Activated naive CD8-positive, alpha-beta T cell treated with anti-CD3 and anti-CD28 coated beads, Interleukin-2, amount 10 ng/mL, durations not matched to agents 7 days and 5 days (primary cell): ENCODE data around the gene STC2. TPM values are rescaled to one million over a fixed set of nuclear protein-coding genes. Genes with fewer than 3 reads are reported as not detected.

Experiments used
- ATAC-seq: fragments of 150-1000 bp; cut with Tn5 transposase; one replicate; pipeline ENCODE4 v1.10.0; 2021; ENCODE audit warnings: low read depth, moderate library complexity
- POLR2A ChIA-PET: fragments of 350-600 bp; sonication (Branson Sonifier 250); formaldehyde crosslinking; loops from one replicate; lab custom pipeline; 2021; ENCODE audit warnings: antibody characterized with exemption; lab: Charles Lee
- DNase-seq: peaks from one replicate; pipeline ENCODE4 v3.0.0; 2021
- H3K27ac Mint-ChIP-seq: one replicate; pipeline ENCODE4 v1.8.0; 2022; ENCODE audit warnings: mild to moderate bottlenecking, mixed read lengths
- H3K27me3 Mint-ChIP-seq: one replicate; pipeline ENCODE4 v1.8.0; 2022; ENCODE audit warnings: mild to moderate bottlenecking, moderate library complexity, mixed read lengths
- H3K36me3 Mint-ChIP-seq: one replicate; pipeline ENCODE4 v1.8.0; 2021; ENCODE audit warnings: mild to moderate bottlenecking, mixed read lengths
- H3K4me1 Mint-ChIP-seq: one replicate; pipeline ENCODE4 v1.8.0; 2021; ENCODE audit warnings: mixed read lengths
- H3K4me3 Mint-ChIP-seq: one replicate; pipeline ENCODE4 v1.8.0; 2022; ENCODE audit warnings: mild to moderate bottlenecking, moderate library complexity, mixed read lengths
- H3K9me3 Mint-ChIP-seq: one replicate; pipeline ENCODE4 v1.8.0; 2021; ENCODE audit warnings: mixed read lengths
- total RNA-seq, 2 experiments: library from RNA; stranded (reverse); gene quantifications; one replicate each; pipeline ENCODE4 v1.2.3, GENCODE V29; 2021

Gene STC2
- total RNA-seq, 2 experiments from 2014 or later = 10.9 to 14.7 TPM

- no peaks in the 10 kb centered on the region for H3K36me3 Mint-ChIP-seq
- peaks cover 18% of the 10 kb centered on the region for H3K4me1 Mint-ChIP-seq
- no peak for ATAC-seq
- no peaks in the 10 kb centered on the region for H3K9me3 Mint-ChIP-seq
- no peak overlapping the region for H3K4me3 Mint-ChIP-seq
- POLR2A ChIA-PET = interaction anchor here (1.2 kb wide), 1 partner anchor 8 kb away, joined by 3 read pairs; no protein-coding TSS in a partner anchor
- no peak overlapping the region for H3K27ac Mint-ChIP-seq
- DNase-seq = no peak
- H3K27me3 Mint-ChIP-seq = peaks cover 29% of the 10 kb centered on the region
Observed at GRCh38 chr5:173334808-173335207, 6.6 kb upstream of the STC2 start.

DNA sequence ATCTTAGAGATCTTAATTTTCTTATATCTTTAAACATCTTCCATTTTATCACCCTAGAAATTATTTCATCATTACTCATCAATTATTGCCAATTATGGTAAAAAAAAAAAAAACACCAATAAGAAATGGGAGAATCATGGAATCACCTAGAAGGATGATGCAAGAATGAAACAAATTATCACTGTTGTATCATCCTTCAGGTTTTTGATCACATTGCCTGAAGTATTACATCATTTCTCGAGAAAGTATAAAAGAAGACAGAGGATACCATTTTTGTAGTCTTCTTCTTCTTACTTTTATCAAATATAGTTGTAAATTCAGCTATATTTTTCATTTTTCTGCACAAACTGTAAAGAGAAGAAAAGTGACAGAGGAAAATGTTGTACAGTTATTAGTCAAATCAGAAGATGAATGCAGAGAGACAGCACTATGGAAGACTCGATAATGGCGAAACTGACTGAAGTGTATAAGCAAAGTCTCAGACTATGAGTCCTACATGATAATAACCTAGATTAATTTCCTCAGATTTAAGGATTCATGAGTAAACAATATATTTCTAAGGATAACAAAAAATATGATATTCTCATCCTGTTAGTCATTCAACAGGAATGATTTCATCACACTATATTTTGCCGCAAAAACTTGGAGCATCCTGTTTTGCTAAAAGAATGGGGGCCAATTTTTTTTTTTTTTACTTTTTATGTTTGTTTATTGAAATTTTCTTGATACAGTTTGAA, 5.9 kb upstream of the STC2 start:
- DNase-seq (no peak), ATAC-seq (no peak)
- Mint-ChIP-seq H3K36me3 (no peaks in the 10 kb centered on the region), H3K4me1 (peaks cover 19% of the 10 kb centered on the region), H3K27ac (no peak overlapping the region), H3K27me3 (peaks cover 29% of the 10 kb centered on the region), H3K4me3 (no peak overlapping the region), H3K9me3 (no peaks in the 10 kb centered on the region)
- POLR2A ChIA-PET = no interaction called here

- Mint-ChIP-seq H3K4me1 (peaks cover 24% of the 10 kb centered on the region), H3K9me3 (no peaks in the 10 kb centered on the region), H3K27ac (peak overlapping the region; percentile 52), H3K36me3 (peaks cover 5% of the 10 kb centered on the region), H3K4me3 (peak overlapping the region; percentile 21), H3K27me3 (peaks cover 17% of the 10 kb centered on the region)
- DNase-seq (peak; percentile 92), ATAC-seq (peak; percentile 58)
- POLR2A ChIA-PET = interaction anchor here (0.6 to 1.6 kb wide), 6 partner anchors 10 to 373 kb away, joined by 3 to 6 read pairs (median 3); partner anchors contain the start of gene RPL26L1
Observed at GRCh38 chr5:173331956-173332479, 3.8 kb upstream of the STC2 start.

DNA sequence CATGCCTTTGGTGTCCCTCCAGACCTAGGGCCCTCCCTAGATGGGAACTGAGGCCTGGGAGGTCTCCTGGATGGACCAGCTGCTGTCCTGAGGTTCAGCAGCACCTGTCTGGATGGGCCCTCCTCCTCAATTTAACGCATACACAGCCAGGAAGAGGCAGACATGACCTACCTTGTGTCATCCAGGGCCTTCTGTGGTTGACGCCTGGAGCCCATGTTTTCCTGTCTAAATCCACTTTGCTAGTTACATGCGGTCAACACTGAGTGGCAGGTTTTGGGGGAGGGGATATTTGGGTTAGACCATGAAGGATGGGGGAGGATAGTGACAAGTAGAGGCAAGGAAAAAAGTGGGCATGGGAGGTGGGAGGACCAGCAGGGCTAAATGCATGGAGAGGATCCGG, 3.1 kb upstream of the STC2 start:
- DNase-seq (no peak), ATAC-seq (no peak)
- peaks cover 21% of the 10 kb centered on the region for H3K27me3 Mint-ChIP-seq
- peaks cover 26% of the 10 kb centered on the region for H3K4me1 Mint-ChIP-seq
- peaks cover 8% of the 10 kb centered on the region for H3K36me3 Mint-ChIP-seq
- H3K27ac Mint-ChIP-seq = peak overlapping the region; percentile 52
- no peaks in the 10 kb centered on the region for H3K9me3 Mint-ChIP-seq
- POLR2A ChIA-PET = interaction anchor here (0.7 to 4.9 kb wide), 6 partner anchors 9 to 372 kb away, joined by 3 to 29 read pairs (median 3); partner anchors contain the start of genes ATP6V0E1 and RPL26L1
- peak overlapping the region; percentile 21 for H3K4me3 Mint-ChIP-seq

GRCh38 chr5:173330338-173331206, 2.4 kb upstream of the STC2 start:
- POLR2A ChIA-PET = interaction anchor here (0.7 to 4.9 kb wide), 5 partner anchors 8 to 371 kb away, joined by 3 to 29 read pairs (median 4); partner anchors contain the start of genes ATP6V0E1 and RPL26L1
- no peak for DNase-seq
- Mint-ChIP-seq H3K27me3 (peaks cover 20% of the 10 kb centered on the region), H3K36me3 (peaks cover 11% of the 10 kb centered on the region), H3K27ac (peak overlapping the region; percentile 43), H3K4me3 (peak overlapping the region; percentile 73), H3K9me3 (no peaks in the 10 kb centered on the region), H3K4me1 (peaks cover 29% of the 10 kb centered on the region)
- no peak for ATAC-seq

DNA sequence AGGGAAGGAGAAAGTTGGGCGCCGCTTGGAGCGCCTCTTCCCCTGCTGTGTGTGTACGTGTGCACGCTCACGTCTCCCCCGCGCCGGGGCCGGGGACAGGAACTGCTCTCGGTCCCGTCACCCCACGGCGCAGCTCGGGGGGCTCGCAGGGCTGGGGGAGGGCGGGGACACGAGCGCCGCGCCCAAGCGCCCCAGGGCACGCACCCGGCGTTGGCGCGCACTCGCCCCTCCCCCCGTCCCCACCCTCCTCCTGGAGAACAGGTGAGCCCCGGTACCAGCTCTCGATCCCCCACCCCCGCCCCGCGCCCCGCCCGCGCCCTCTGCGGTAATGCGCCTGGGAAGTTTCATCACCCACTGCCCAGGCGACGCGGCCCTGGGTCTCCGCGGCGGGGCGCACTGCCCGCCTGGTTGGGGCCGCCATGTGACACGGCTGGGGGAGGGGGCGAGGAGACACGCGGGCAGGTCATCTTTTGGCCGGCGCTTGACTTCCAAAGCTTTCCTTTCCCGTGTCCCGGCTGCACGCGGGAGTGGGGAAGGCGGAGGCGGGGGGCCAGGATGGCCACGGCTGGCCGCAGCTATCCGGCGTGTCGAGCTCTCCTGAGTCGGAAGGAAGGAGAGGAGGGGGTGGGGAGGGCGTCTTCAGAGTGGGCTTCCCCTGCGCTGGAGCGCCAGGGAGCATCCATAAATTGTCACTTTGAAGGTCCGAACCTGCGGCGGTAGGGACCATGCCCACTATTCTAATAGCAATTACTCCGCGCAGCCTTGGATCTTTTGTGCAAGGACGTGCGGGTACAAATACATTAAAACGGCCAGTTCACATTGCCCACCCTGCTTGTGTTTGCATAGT, 1.5 kb upstream of the STC2 start:
- peak overlapping the region; percentile 96 for H3K4me3 Mint-ChIP-seq
- peak overlapping the region; percentile 93 for H3K27ac Mint-ChIP-seq
- peaks cover 18% of the 10 kb centered on the region for H3K36me3 Mint-ChIP-seq
- ATAC-seq (peak; percentile 44), DNase-seq (peak; percentile 72)
- H3K27me3 Mint-ChIP-seq = peaks cover 21% of the 10 kb centered on the region
- POLR2A ChIA-PET = interaction anchor here (0.8 to 4.9 kb wide), 5 partner anchors 9 to 346 kb away, joined by 3 to 29 read pairs (median 4); partner anchors contain the start of genes ATP6V0E1 and BNIP1
- no peaks in the 10 kb centered on the region for H3K9me3 Mint-ChIP-seq
- peaks cover 38% of the 10 kb centered on the region for H3K4me1 Mint-ChIP-seq

DNA sequence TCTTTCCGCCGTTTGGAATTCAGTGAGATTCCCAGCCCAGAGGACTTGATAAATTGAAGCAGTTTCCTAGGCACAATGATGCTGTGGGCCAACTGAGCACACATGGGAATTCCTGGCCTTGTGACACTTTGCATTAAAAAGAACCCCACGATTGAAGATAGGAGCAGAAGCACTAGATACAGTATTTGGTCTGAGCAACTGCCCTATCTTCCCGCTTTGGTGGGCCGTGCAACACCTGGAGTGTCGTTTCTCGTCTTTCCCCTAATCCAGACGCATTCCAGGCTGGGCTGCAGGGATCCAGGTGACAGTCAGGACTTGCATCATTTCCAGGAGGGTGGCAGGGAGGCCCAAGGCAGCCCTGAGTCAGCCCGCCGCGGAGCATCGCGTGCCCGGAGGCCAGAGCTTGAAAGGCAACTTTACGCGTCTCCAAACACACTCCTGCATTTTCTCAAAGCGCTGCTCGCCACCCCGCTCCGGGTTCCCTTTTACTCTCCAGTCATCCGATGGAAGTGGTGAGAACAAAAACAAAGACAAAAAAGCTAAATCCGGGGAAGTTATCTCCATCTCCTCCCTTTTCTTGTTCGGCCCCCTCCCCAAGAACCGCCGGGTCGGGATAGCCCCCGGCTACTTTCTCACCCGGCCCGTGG, 753 bp upstream of the STC2 start:
- Mint-ChIP-seq H3K4me3 (peak overlapping the region; percentile 96), H3K4me1 (peaks cover 45% of the 10 kb centered on the region), H3K27ac (peak overlapping the region; percentile 93), H3K27me3 (peaks cover 19% of the 10 kb centered on the region), H3K36me3 (peaks cover 25% of the 10 kb centered on the region), H3K9me3 (no peaks in the 10 kb centered on the region)
- DNase-seq = peak; percentile 55
- no peak for ATAC-seq
- POLR2A ChIA-PET = interaction anchor here (0.9 to 4.9 kb wide), 8 partner anchors 33 to 370 kb away, joined by 3 to 29 read pairs (median 5); partner anchors contain the start of genes ATP6V0E1, BNIP1, BOD1 and RPL26L1

DNA sequence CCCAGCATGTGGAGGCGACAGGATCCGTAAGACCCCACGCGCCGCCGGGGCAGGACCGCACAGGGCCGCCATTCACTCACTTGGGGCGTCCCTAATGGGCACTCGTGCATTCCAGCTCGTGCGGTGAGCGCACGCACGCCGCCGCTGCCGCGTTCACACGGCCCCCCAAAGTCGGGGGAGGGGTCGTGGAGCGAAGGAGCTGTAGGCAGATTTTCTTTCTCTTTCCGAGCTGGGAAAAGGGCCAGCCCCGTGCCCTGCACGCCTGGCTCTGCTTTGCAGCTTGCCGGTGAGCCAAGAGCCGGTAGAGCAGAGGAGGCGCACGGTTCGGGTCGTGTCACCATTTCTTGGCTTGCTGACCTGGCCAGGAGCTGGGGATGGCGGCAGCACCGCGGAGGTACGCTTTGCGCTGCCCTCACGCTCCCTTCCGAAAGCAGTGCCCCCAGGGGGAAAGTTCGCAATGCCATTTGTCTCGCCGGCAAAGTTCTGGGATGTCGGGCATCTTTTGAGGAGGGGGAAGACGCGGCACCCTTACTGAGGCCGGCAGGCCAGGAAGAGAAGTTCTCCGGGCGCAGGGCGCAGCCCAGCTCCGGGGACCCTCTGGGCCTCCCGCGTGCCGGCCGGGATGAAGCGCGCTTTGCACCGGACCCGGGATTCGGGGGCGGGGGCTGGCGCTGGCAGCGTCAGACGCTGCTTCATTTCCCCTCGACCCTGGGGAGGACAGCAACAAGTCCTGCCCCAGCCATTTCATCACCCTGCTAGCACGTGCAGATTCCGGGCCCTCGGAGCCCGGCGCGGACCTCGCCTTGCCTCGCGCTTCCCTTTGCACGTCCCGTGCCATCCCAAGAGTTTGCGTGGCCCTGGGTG, 898 bp downstream of the STC2 start:
- POLR2A ChIA-PET = interaction anchor here (1.3 to 4.9 kb wide), 4 partner anchors 8 to 343 kb away, joined by 3 to 29 read pairs (median 7); partner anchors contain the start of genes ATP6V0E1 and BOD1
- Mint-ChIP-seq H3K27me3 (peaks cover 12% of the 10 kb centered on the region), H3K36me3 (peaks cover 31% of the 10 kb centered on the region), H3K4me1 (peaks cover 48% of the 10 kb centered on the region), H3K27ac (peak overlapping the region; percentile 79), H3K9me3 (no peaks in the 10 kb centered on the region), H3K4me3 (peak overlapping the region; percentile 96)
- DNase-seq (peak; percentile 63), ATAC-seq (no peak)

DNA sequence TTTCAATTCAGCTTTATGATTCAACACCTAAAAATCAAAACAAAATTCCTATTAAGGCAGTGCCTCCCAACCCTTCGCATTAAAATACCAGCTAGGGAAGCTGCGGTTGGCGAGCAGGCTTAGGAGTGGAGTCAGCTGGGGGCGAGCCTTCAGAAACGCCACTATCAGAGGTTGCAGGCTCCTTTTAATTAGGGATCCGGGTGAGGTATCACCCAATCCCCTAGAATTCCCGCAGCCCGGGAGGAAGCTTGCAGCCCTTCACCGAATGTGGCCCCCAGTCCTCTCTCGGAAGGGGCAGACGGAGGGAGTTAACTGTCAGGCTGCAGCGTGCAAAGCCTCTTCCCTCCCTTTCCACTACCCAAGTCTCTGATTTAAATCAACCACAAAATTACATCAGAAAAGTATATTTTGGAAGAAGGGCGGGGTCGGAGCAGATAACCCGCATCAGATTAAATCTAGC, 1.7 kb downstream of the STC2 start:
- Mint-ChIP-seq H3K27ac (peak overlapping the region; percentile 79), H3K36me3 (peaks cover 34% of the 10 kb centered on the region), H3K9me3 (no peaks in the 10 kb centered on the region), H3K4me3 (peak overlapping the region; percentile 96), H3K27me3 (peaks cover 12% of the 10 kb centered on the region), H3K4me1 (peaks cover 41% of the 10 kb centered on the region)
- POLR2A ChIA-PET = interaction anchor here (1.3 to 4.9 kb wide), 2 partner anchors 9 to 343 kb away, joined by 3 to 29 read pairs; partner anchors contain the start of gene ATP6V0E1
- no peak for ATAC-seq
- DNase-seq = no peak

DNA sequence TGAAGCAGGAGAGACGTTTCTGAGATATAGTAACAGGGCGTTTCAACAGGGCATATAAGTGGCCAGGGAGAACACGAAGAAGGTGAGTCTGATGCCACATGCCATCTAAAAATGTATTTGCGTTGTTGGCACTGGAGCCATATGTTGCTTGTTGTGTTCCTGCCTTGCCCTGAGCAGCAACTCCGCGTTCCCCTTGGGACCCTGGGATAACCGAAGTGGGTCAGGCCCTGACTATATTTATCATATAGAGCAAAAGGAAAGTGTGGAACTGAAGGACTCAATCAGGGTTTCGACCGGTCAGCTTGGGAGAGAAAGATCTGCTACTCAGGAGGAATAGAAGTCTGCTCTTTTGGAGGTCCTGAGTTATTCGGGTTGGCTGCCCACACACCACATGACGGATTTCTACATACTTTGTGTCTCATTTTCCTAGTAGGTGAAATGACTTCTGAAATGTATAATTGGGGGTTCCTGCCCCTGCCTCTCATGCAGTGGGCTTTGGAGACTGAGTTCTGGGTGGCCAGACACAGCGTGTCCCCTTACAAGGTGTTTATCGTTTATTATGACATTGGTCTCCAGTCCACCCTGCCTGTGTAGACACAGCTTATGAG, 3.0 kb downstream of the STC2 start:
- DNase-seq = no peak
- H3K27me3 Mint-ChIP-seq = peaks cover 12% of the 10 kb centered on the region
- no peak for ATAC-seq

More for the DNA sequence above, 3.0 kb downstream of the STC2 start:
- POLR2A ChIA-PET = no interaction called here
- Mint-ChIP-seq H3K27ac (peak overlapping the region; percentile 59), H3K4me1 (peaks cover 32% of the 10 kb centered on the region), H3K9me3 (no peaks in the 10 kb centered on the region), H3K36me3 (peaks cover 41% of the 10 kb centered on the region), H3K4me3 (peak overlapping the region; percentile 77)
